SK-N-SH (cell line): ENCODE data around the gene RBBP8NL. TPM values are rescaled to one million over a fixed set of nuclear protein-coding genes. Genes with fewer than 3 reads are reported as not detected.

Experiments used
- CTCF ChIA-PET: fragments of 300-600, 350-600 bp; formaldehyde crosslinking; extraction: SDS; loops from one replicate; lab custom pipeline; 2021; lab: Yijun Ruan, JAX
- POLR2A ChIA-PET: fragments of 350-600 bp; sonication (Branson Sonifier 250); formaldehyde crosslinking; extraction: SDS; loops from one replicate; lab custom pipeline; 2020; ENCODE audit warnings: antibody characterized with exemption, inconsistent platforms; lab: Yijun Ruan, JAX
- DNase-seq: peaks from one replicate; pipeline ENCODE4 v3.0.0; 2012
- H2AFZ ChIP-seq: fragments of 200-600 bp; sonication (generic); 2 replicates; pipeline ENCODE4 v1.8.1; 2016; ENCODE audit warnings: antibody characterized with exemption, mild to moderate bottlenecking, low read depth
- H3F3A ChIP-seq: fragments of 200-600 bp; sonication (generic); replicated peaks from 2 replicates; pipeline ENCODE3; 2016; ENCODE audit warnings: antibody characterized with exemption, mild to moderate bottlenecking; ENCODE audit not compliant: insufficient read depth
- H3K27ac ChIP-seq, 2 experiments: fragments of 200-500 bp in 1 of 2; fragments of 200-600 bp in 1 of 2; sonication (Bioruptor generic) in 1 of 2; sonication (generic), shearing (Covaris generic) in 1 of 2; 2 replicates each; pipeline versions ENCODE4 v1.5.1 to v1.6.1; 2014 to 2016; ENCODE audit warnings: low read depth in 2 of 2, inconsistent platforms in 1 of 2, low read length in 1 of 2, mild to moderate bottlenecking in 1 of 2, mixed read lengths in 1 of 2
- H3K27me3 ChIP-seq: fragments of 200-600 bp; sonication (generic), shearing (Covaris generic); 2 replicates; pipeline ENCODE4 v1.6.1; 2016; ENCODE audit warnings: mixed run types; ENCODE audit not compliant: insufficient read depth
- H3K36me3 ChIP-seq, 2 experiments: fragments of 200-500 bp in 1 of 2; fragments of 200-600 bp in 1 of 2; sonication (Bioruptor generic) in 1 of 2; sonication (generic) in 1 of 2; replicated peaks in 1 of 2; 2 replicates each; pipeline versions ENCODE3 to v1.5.1; 2014 to 2016; ENCODE audit warnings: low read length in 1 of 2, mild to moderate bottlenecking in 1 of 2; ENCODE audit not compliant: insufficient read depth in 2 of 2, control insufficient read depth in 1 of 2
- H3K4me1 ChIP-seq, 2 experiments: fragments of 200-500 bp in 1 of 2; fragments of 200-600 bp in 1 of 2; sonication (Bioruptor generic) in 1 of 2; sonication (generic), shearing (Covaris generic) in 1 of 2; 2 replicates each; pipeline versions ENCODE4 v1.5.1 to v1.6.1; 2014 to 2016; ENCODE audit warnings: low read depth in 1 of 2, low read length in 1 of 2, mixed run types in 1 of 2; ENCODE audit not compliant: insufficient read depth in 2 of 2, control insufficient read depth in 1 of 2
- H3K4me2 ChIP-seq: fragments of 200-600 bp; sonication (generic), shearing (Covaris generic); 2 replicates; pipeline ENCODE4 v1.6.1; 2017; ENCODE audit warnings: mixed run types
- H3K4me3 ChIP-seq, 2 experiments: fragments of 200-500 bp in 1 of 2; fragments of 200-600 bp in 1 of 2; sonication (Bioruptor generic) in 1 of 2; sonication (generic), shearing (Covaris generic) in 1 of 2; 2 replicates each; pipeline versions ENCODE4 v1.5.1 to v1.8.1; 2014 to 2016; ENCODE audit warnings: low read depth in 2 of 2, inconsistent platforms in 1 of 2, low read length in 1 of 2, mild to moderate bottlenecking in 1 of 2, mixed read lengths in 1 of 2, moderate library complexity in 1 of 2
- H3K79me2 ChIP-seq: fragments of 200-600 bp; sonication (generic); 2 replicates; pipeline ENCODE4 v1.8.1; 2017; ENCODE audit warnings: mild to moderate bottlenecking; ENCODE audit not compliant: insufficient read depth
- H3K9ac ChIP-seq: fragments of 200-600 bp; sonication (generic); 2 replicates; pipeline ENCODE4 v1.6.1; 2017; ENCODE audit warnings: mixed run types
- H3K9me2 ChIP-seq: fragments of 200-600 bp; sonication (generic); 2 replicates; pipeline ENCODE4 v1.6.1; 2017; ENCODE audit warnings: mixed run types
- H3K9me3 ChIP-seq: fragments of 200-600 bp; sonication (generic); 2 replicates; pipeline ENCODE4 v1.6.1; 2017; ENCODE audit warnings: mixed run types, mild to moderate bottlenecking, moderate library complexity
- H4K20me1 ChIP-seq: fragments of 200-600 bp; sonication (generic); 2 replicates; pipeline ENCODE4 v1.6.1; 2017; ENCODE audit warnings: mild to moderate bottlenecking, mixed run types; ENCODE audit not compliant: insufficient read depth
- CHD2 ChIP-seq: fragments of 150-350 bp; IDR thresholded peaks from 2 replicates; pipeline ENCODE4 v1.6.1; 2018; ENCODE audit warnings: low read length; ENCODE audit not compliant: partially characterized antibody
- ELF1 ChIP-seq: IDR thresholded peaks from 2 replicates; pipeline ENCODE4 v1.4.0; 2012
- EP300 ChIP-seq, 2 experiments: IDR thresholded peaks; 2 replicates each; pipeline versions ENCODE4 v1.4.0 to v1.6.1; 2012; ENCODE audit warnings: borderline replicate concordance in 1 of 2, low read depth in 1 of 2, low read length in 1 of 2
- FOSL2 ChIP-seq: IDR thresholded peaks from 2 replicates; pipeline ENCODE4 v1.4.0; 2012; ENCODE audit warnings: low read depth, mild to moderate bottlenecking, moderate library complexity, borderline replicate concordance
- FOXJ3 ChIP-seq: sonication (generic); formaldehyde crosslinking; IDR thresholded peaks from 2 replicates; pipeline ENCODE4 v1.5.1; 2020; ENCODE audit warnings: mild to moderate bottlenecking, missing genetic modification reagents
- FOXM1 ChIP-seq: IDR thresholded peaks from 2 replicates; pipeline ENCODE4 v1.4.0; 2012; ENCODE audit warnings: low read depth, mild to moderate bottlenecking
- GABPA ChIP-seq: IDR thresholded peaks from 2 replicates; pipeline ENCODE4 v1.4.0; 2012; ENCODE audit warnings: low read depth, mild to moderate bottlenecking
- GATA2 ChIP-seq: sonication (generic); formaldehyde crosslinking; IDR thresholded peaks from 2 replicates; pipeline ENCODE4 v1.5.0; 2020; ENCODE audit warnings: mild to moderate bottlenecking, missing genetic modification reagents
- MEF2A ChIP-seq: IDR thresholded peaks from 2 replicates; pipeline ENCODE4 v1.4.0; 2012; ENCODE audit warnings: low read depth, borderline replicate concordance
- MXI1 ChIP-seq: IDR thresholded peaks from 2 replicates; pipeline ENCODE4 v1.6.1; 2012; ENCODE audit warnings: mild to moderate bottlenecking, low read depth, low read length, improper control_type of control experiment
- NFIC ChIP-seq: IDR thresholded peaks from 2 replicates; pipeline ENCODE4 v1.4.0; 2012; ENCODE audit warnings: borderline replicate concordance
- POLR2AphosphoS5 ChIP-seq: IDR thresholded peaks from 2 replicates; pipeline ENCODE4 v1.6.1; 2012; ENCODE audit warnings: low read depth, low read length
- RCOR1 ChIP-seq: fragments of 150-350 bp; IDR thresholded peaks from 2 replicates; pipeline ENCODE4 v1.6.1; 2017; ENCODE audit warnings: antibody characterized with exemption, low read length
- RFX5 ChIP-seq: IDR thresholded peaks from 2 replicates; pipeline ENCODE4 v1.6.1; 2012; ENCODE audit warnings: mild to moderate bottlenecking, improper control_type of control experiment, low read length
- RXRA ChIP-seq: IDR thresholded peaks from 2 replicates; pipeline ENCODE4 v1.4.0; 2012; ENCODE audit warnings: low read depth, mild to moderate bottlenecking, borderline replicate concordance
- SMC3 ChIP-seq: IDR thresholded peaks from 2 replicates; pipeline ENCODE4 v1.6.1; 2012; ENCODE audit warnings: low read depth, low read length, improper control_type of control experiment
- TAF1 ChIP-seq: IDR thresholded peaks from 2 replicates; pipeline ENCODE4 v1.6.1; 2012; ENCODE audit warnings: low read depth, mild to moderate bottlenecking, low read length, moderate library complexity, borderline replicate concordance
- WGBS: methylation state at CpG from one replicate; pipeline ENCODE4 v1.1.6; 2017; ENCODE audit warnings: low lambda C conversion rate; 5-methylcytosine and 5-hydroxymethylcytosine counted together
- polyA plus RNA-seq, 3 experiments: library from polyadenylated mRNA; depleted of rRNA; stranded (reverse); fragments of >200 nt; gene quantifications; 2 replicates each; pipeline ENCODE4 v1.2.3, GENCODE V29; 2012
- TF ChIP-seq, protein P1 (sequence below): IDR thresholded peaks from 2 replicates; pipeline ENCODE4 v1.4.0; 2012; ENCODE audit warnings: low read depth, borderline replicate concordance
- TF ChIP-seq, protein P2 (sequence below): IDR thresholded peaks from 2 replicates; pipeline ENCODE4 v1.6.1; 2012; ENCODE audit warnings: mild to moderate bottlenecking, low read depth, low read length, moderate library complexity
- TF ChIP-seq, protein P3 (sequence below): IDR thresholded peaks from 2 replicates; pipeline ENCODE4 v1.4.0; 2012; ENCODE audit warnings: low read depth, borderline replicate concordance
- TF ChIP-seq, protein P4 (sequence below): fragments of 150-350 bp; IDR thresholded peaks from 2 replicates; pipeline ENCODE4 v1.6.1; 2017; ENCODE audit warnings: antibody characterized with exemption, low read length, low read depth, borderline replicate concordance
- TF ChIP-seq, protein P5 (sequence below): fragments of 150-350 bp; IDR thresholded peaks from 2 replicates; pipeline ENCODE4 v1.6.1; 2016; ENCODE audit warnings: mild to moderate bottlenecking, low read depth, low read length

Gene RBBP8NL
- polyA plus RNA-seq, 1 of the 3 experiments (the other 2 are of a cell fraction) = not detected

GRCh38 chr20:62386383-62387218, 40.7 kb downstream of the RBBP8NL start, which contains the start of gene RPS21:
Gene RPS21 (plus strand): TSS chr20:62387103. CDS start chr20:62387339, 236 bp downstream.
- WGBS = 0% methylated on average over 23 of the region's 83 CpGs
- Histone ChIP-seq H3K4me2 (peak within 1 kb of the TSS; percentile 97), H3K27ac (peak within 1 kb of the TSS; percentile 66 to 85), H3K9ac (peak within 1 kb of the TSS; percentile 96), H3K36me3 (peaks cover 19 to 41% of the 10 kb centered on the region in 2 experiments), H3K4me1 (peaks cover 0 to 21% of the 10 kb centered on the region in 2 experiments; a peak in 2 of 4 replicates), H3K9me2 (no peaks in the 10 kb centered on the region), H4K20me1 (peaks cover 31% of the 10 kb centered on the region), H3K27me3 (no peaks in the 10 kb centered on the region), H3K79me2 (peaks cover 71% of the 10 kb centered on the region), H3K9me3 (no peaks in the 10 kb centered on the region), H3K4me3 (peak within 1 kb of the TSS; percentile 72 to 87), H3F3A (peaks cover 25% of the 10 kb centered on the region), H2AFZ (no peak within 1 kb of the TSS; the same call in 1 of the 2 replicates)
- peak; percentile 97 for DNase-seq
- CTCF ChIA-PET = interaction anchor here (0.8 to 1.7 kb wide), 5 partner anchors 13 to 84 kb away, joined by 3 to 5 read pairs (median 4); partner anchors contain the start of gene ADRM1
- POLR2A ChIA-PET = interaction anchor here (0.6 to 1.6 kb wide), 15 partner anchors 8 to 382 kb away, joined by 3 to 9 read pairs (median 3); partner anchors contain the start of gene LAMA5
- TF ChIP-seq, protein P1, sequence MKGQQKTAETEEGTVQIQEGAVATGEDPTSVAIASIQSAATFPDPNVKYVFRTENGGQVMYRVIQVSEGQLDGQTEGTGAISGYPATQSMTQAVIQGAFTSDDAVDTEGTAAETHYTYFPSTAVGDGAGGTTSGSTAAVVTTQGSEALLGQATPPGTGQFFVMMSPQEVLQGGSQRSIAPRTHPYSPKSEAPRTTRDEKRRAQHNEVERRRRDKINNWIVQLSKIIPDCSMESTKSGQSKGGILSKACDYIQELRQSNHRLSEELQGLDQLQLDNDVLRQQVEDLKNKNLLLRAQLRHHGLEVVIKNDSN = no peak
- no peak for TF ChIP-seq EP300 (IDR thresholded peaks at IDR 0.05; ENCODE audit: borderline replicate concordance in 1 of 2, low read depth in 1 of 2, low read length in 1 of 2)
- TF ChIP-seq RCOR1 = no peak; the same call in 1 of the 2 replicates
- TF ChIP-seq SMC3 = no peak
- peak; percentile 87 for TF ChIP-seq ELF1
- TF ChIP-seq MEF2A = no peak
- peak; percentile 31; the same call in 1 of the 2 replicates for TF ChIP-seq MXI1
- no peak for TF ChIP-seq FOSL2
- TF ChIP-seq GABPA = peak; percentile 96
- TF ChIP-seq, protein P2, sequence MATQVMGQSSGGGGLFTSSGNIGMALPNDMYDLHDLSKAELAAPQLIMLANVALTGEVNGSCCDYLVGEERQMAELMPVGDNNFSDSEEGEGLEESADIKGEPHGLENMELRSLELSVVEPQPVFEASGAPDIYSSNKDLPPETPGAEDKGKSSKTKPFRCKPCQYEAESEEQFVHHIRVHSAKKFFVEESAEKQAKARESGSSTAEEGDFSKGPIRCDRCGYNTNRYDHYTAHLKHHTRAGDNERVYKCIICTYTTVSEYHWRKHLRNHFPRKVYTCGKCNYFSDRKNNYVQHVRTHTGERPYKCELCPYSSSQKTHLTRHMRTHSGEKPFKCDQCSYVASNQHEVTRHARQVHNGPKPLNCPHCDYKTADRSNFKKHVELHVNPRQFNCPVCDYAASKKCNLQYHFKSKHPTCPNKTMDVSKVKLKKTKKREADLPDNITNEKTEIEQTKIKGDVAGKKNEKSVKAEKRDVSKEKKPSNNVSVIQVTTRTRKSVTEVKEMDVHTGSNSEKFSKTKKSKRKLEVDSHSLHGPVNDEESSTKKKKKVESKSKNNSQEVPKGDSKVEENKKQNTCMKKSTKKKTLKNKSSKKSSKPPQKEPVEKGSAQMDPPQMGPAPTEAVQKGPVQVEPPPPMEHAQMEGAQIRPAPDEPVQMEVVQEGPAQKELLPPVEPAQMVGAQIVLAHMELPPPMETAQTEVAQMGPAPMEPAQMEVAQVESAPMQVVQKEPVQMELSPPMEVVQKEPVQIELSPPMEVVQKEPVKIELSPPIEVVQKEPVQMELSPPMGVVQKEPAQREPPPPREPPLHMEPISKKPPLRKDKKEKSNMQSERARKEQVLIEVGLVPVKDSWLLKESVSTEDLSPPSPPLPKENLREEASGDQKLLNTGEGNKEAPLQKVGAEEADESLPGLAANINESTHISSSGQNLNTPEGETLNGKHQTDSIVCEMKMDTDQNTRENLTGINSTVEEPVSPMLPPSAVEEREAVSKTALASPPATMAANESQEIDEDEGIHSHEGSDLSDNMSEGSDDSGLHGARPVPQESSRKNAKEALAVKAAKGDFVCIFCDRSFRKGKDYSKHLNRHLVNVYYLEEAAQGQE = peak; percentile 43; the same call in 1 of the 2 replicates
- TF ChIP-seq POLR2AphosphoS5 = peak; percentile 92
- no peak for TF ChIP-seq FOXM1
- TF ChIP-seq RXRA = no peak
- no peak for TF ChIP-seq NFIC
- peak; percentile 92 for TF ChIP-seq TAF1
- no peak for TF ChIP-seq GATA2 (CRISPR knock-in tag)
- TF ChIP-seq CHD2 = peak; percentile 85
- TF ChIP-seq, protein P3, sequence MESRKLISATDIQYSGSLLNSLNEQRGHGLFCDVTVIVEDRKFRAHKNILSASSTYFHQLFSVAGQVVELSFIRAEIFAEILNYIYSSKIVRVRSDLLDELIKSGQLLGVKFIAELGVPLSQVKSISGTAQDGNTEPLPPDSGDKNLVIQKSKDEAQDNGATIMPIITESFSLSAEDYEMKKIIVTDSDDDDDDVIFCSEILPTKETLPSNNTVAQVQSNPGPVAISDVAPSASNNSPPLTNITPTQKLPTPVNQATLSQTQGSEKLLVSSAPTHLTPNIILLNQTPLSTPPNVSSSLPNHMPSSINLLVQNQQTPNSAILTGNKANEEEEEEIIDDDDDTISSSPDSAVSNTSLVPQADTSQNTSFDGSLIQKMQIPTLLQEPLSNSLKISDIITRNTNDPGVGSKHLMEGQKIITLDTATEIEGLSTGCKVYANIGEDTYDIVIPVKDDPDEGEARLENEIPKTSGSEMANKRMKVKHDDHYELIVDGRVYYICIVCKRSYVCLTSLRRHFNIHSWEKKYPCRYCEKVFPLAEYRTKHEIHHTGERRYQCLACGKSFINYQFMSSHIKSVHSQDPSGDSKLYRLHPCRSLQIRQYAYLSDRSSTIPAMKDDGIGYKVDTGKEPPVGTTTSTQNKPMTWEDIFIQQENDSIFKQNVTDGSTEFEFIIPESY = no peak
- TF ChIP-seq, protein P4, sequence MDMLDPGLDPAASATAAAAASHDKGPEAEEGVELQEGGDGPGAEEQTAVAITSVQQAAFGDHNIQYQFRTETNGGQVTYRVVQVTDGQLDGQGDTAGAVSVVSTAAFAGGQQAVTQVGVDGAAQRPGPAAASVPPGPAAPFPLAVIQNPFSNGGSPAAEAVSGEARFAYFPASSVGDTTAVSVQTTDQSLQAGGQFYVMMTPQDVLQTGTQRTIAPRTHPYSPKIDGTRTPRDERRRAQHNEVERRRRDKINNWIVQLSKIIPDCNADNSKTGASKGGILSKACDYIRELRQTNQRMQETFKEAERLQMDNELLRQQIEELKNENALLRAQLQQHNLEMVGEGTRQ = no peak
- TF ChIP-seq, protein P5, sequence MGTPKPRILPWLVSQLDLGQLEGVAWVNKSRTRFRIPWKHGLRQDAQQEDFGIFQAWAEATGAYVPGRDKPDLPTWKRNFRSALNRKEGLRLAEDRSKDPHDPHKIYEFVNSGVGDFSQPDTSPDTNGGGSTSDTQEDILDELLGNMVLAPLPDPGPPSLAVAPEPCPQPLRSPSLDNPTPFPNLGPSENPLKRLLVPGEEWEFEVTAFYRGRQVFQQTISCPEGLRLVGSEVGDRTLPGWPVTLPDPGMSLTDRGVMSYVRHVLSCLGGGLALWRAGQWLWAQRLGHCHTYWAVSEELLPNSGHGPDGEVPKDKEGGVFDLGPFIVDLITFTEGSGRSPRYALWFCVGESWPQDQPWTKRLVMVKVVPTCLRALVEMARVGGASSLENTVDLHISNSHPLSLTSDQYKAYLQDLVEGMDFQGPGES = no peak
- TF ChIP-seq RFX5 = no peak
- TF ChIP-seq FOXJ3 = no peak; the same call in 1 of the 2 replicates
